ENCODE measurements around the gene PODXL.
"Not testable (repeated sequence)": the region's sequence is repeated elsewhere in the genome, so short reads cannot be mapped to it uniquely, and the experiment has no call there.

PODXL gene

GRCh38 chr7:131538071-131538812 is 18.2 kb downstream of the PODXL start:
- peak in 1 of 2 experiments; percentile 35 for DNase-seq (ENCODE audit: low read depth in 2 of 2)

GRCh38 chr7:131537571-131537978 is 18.9 kb downstream of the PODXL start:
- DNase-seq (ENCODE audit: low read depth in 2 of 2) = peak; percentile 61 to 63

- no peak for DNase-seq (ENCODE audit: low read depth in 2 of 2)
These were observed 20.0 kb downstream of the PODXL start for GRCh38 chr7:131536361-131536849.

DNA sequence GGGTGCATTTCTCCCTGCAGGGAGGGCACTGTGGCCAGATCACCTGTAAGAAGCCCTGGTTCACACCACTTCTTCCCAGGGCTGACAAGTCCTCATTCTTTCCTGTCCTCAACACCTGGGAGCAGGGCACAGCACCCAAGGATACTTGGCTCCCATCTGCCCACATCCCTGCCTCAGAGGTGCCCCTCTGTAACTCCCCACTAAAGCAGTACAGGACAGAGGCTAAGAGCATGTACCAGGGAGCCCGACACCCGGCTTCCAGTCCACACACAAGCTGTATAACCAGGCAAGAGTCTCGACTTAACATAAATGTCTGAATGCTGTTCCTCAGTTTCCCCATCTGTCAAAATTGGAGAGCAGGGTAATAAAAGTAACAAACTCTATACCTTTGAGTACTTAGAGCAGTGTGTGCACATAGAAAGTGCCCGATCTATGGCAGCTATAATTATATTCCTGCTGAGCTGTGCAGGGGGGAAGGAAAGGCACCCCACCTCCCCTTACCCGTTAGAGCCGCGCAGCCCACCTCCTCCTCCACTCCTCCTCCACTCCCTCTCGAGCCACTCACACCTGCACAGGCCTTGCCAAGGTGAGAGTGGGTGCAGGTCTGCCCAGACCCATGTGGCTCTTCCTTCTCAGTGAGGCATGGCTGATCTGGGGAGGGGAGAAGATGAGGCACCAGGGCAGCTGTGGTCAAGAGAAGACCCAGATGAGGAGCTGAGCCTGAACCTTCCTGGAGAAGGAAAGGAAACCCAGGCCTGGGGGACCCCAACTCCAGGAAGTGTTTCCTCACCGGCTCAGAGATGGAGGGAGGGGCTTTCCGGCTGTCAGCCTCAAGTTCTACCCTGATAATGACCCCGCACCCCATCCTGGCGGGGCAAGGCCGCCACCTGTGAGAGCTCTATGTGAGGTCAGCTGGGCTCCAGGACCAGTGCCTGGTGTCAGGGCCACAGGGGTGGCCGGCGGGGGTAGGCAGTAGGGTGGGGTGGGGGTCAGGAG is 22.6 kb downstream of the PODXL start:
- DNase-seq (ENCODE audit: low read depth in 2 of 2) = no peak

- no peak for DNase-seq (ENCODE audit: low read depth in 2 of 2)
These were observed 23.3 kb downstream of the PODXL start for GRCh38 chr7:131533151-131533559.

DNA sequence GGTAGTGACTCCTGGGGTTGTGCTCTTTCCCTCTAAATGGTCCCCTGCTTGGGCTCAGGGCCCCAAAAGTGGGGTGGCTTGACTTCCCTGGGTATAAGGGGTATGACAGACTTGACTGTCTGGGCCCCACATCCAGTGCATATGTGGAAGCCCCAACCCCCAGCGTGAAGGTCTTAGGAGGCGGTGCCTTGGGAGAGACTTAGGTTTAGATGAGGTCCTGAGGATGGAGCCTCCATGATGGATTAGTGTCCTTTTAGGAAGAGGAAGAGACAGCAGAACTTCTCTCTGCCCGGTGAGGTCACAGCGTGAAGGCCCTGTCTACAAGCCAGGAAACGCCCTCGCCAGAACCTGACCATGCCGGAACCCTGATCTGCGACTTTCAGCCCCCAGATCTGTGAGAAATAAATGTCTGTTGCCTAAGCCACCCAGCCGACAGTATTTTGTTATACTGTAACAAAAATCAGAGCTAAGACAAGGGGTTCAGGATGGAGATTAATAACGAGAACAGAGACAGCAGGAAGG is 23.8 kb downstream of the PODXL start:
- DNase-seq (ENCODE audit: low read depth in 2 of 2) = no peak

DNA sequence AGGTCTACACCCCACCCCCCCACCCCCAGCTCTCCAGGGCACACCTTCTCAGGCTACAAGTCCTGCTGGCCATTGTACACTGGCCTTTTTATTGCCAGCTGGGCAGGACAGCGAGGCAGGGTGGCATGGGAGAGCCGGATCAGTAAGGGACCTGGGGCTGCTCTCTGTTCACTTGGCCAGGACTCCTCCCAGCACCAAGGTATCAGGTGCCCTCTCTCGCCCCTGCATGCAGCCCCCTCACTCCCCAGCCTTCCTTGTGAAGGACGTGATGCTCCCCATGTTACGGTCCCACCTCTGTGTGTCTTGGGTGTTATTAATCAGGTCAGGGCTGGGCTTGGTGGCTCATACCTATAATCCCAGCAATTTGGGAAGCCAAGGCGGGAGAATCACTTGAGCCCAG is 26.3 kb downstream of the PODXL start:
- DNase-seq (ENCODE audit: low read depth in 2 of 2) = no peak

DNA sequence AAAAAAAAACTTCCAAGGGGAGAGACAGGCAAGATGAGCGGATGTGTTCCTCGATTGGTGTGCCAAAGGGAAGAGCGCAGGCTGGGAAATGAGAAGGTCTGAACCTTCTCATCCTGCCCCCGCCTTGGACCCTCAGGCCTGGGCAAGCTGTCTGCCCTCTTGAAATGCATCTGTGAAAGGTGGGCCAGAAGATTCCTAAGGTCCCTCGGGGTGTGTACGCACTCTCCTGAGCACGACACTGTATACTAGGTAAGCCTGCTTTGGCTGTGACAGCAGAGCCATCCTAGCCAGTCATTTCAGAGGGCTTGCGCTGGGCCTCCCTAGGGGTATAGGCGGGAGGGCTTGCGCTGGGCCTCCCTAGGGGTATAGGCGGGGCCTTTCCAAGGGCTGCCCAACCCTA is 26.8 kb downstream of the PODXL start:
- DNase-seq (ENCODE audit: low read depth in 2 of 2) = no peak

DNA sequence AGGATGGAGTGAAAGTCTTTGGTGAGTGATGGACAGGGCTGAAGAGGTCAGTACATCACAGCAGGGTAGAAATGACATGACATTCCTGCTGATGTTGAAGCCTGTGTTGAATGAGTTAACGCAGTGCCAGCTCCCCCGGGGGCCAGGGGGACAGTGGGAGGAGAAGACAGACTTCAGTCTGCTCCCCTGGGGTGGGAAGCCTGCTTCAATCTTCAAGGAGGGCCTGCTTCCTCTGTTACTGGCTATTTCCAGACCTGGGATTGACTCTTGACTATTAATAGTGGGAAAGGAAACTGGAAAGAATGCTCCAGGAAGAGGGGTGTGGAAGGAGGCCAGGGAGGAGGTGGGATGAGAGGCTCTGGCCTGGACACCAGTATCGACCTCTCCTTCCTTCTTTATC is 27.2 kb downstream of the PODXL start:
- DNase-seq (ENCODE audit: low read depth in 2 of 2) = no peak

GRCh38 chr7:131527456-131527855 is 29.0 kb downstream of the PODXL start:
- DNase-seq (ENCODE audit: low read depth in 2 of 2) = no peak

DNA sequence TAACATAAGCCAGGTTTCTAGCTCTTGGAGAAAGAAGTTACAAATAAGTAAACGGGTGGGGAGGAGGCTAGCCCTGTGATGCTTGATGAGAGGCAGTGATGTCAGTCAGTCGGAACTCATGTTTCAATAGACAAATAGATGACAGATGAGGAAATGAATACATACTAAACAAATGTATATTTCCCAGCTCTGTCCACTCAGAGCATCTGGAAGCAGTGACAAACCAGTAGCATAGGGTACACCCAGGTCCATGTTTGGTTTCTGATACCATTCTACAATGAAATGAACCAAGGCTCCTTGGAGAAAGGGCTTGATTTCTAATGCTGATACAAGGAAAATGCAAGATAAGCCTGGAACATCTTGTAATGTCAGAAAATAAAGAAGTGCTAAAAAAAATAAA is 30.6 kb downstream of the PODXL start:
- no peak for DNase-seq (ENCODE audit: low read depth in 2 of 2)

GRCh38 chr7:131524703-131525102 is 31.7 kb downstream of the PODXL start:
- no peak for DNase-seq (ENCODE audit: low read depth in 2 of 2)

DNA sequence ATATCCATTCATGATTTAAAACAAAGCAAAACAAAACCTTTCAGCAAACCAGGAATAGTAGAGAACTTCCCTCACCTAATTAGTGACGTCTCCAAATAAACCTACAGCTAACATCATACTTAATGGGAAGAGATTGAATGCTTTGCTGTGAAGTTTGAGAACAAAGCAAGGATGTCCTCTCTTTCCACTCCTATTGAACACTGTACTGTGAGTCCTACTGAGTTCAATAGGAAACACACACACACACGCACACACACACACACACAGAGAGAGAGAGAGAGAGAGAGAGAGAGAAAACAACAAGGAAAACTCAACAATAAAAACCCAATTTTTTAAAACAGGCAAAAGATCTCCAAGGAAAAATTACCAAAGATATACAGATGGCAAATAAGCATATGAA is 32.3 kb downstream of the PODXL start:
- no peak for DNase-seq (ENCODE audit: low read depth in 2 of 2)

DNA sequence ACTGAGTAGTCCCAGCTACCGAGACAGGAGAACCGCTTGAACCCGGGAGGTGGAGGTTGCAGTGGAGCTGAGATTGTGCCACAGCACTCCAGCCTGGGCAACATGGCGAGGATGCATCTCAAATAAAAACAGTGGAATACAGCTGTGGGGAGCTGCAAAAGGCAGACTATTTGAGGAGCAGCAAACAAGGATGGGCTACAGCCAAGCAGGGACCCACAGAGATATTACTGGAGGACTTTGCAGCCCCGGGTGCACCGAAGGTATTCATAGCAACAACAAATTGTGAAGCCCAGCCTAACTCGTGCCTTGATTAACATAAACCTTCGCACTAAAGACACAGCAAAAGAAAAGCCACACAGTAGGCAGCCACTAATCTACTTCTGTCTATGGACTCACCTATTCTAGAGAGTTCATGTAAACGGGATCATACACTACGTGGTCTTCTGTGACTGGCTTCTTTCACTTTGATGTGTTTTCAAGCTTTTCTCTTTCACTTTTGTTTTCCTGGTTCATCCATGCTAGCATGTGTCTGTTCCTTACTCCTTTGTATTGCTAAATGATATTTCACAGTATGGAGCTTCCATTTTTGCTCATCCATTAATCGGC is 34.0 kb downstream of the PODXL start:
- no peak for DNase-seq (ENCODE audit: low read depth in 2 of 2)

- DNase-seq (ENCODE audit: low read depth in 2 of 2) = no peak
These were observed 34.7 kb downstream of the PODXL start for GRCh38 chr7:131521651-131522163.

DNA sequence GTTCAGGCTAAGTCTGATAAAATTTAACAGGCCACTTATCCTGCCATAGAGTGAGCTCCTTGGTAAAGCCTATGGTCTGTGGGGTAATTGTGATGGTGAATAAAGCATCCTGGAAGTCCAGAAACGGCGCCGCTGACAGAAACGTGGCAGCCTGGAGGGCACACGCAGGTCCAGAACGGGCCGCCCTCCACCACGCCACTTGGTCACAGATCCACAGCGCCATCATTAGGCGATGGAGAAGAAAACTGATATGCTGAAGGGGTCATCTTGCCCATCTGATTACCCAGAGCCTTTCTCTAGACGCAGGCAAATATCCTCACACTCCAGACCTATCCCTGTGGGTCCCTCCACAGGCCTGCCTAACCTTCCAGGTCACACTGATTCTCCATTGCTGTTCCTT is 37.8 kb downstream of the PODXL start:
- no peak for DNase-seq (ENCODE audit: low read depth in 2 of 2)

DNA sequence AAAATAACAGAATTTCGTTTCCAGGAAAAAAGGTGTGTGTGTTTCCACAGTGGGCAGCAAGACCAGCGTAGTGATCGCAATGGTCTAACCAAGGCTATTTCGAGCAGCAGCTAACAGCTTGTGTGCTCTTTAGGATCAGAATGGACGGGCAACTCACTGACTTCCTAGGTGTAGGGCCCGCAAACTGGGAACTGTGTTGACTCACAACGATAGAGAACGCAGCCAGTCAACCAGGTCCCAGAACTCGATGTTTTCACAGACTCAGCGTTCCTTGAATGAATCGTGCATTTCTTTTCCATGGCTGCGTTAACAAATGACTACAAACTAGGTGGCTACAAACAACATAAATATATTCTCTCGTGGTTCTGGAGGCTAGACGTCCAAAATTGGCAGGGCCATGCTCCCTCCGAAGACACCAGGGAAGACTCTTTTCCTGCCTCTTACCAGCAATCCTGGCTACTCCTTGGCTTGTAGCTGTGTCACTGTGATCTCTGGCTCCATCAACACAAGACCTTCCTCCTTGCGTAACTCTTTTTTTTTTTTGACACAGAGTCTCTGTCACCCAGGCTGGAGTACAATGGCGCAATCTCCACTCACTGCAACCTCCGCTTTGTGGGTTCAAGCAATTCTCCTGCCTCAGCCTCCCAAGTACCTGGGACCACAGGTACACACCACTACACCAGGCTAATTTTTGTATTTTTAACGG is 39.1 kb downstream of the PODXL start:
- DNase-seq (ENCODE audit: low read depth in 2 of 2) = no peak

GRCh38 chr7:131515471-131515870 is 41.0 kb downstream of the PODXL start:
- DNase-seq (ENCODE audit: low read depth in 2 of 2) = not testable (repeated sequence)

GRCh38 chr7:131513245-131514061 is 43.0 kb downstream of the PODXL start:
- peak; percentile 55 to 59 for DNase-seq (ENCODE audit: low read depth in 2 of 2)

Measured in fibroblast of skin of left quadriceps (primary cell).